ENCODE measurements around the gene SETD4.

Gene SETD4

GRCh38 chr21:36059823-36060158 is 535 bp downstream of the SETD4 start:
- no peak for TF ChIP-seq CTCF (conservative IDR thresholded peaks at IDR 0.05; ENCODE audit: low read depth, low read length)
- H3K4me3 ChIP-seq (ENCODE audit: low read length), result peak overlapping the region; percentile 95
- no peak for DNase-seq (ENCODE audit: low read depth)

GRCh38 chr21:36055551-36055950 is 4.8 kb downstream of the SETD4 start:
- DNase-seq (ENCODE audit: low read depth), result no peak

GRCh38 chr21:36053715-36054062 is 6.6 kb downstream of the SETD4 start:
- H3K4me3 ChIP-seq (ENCODE audit: low read length), result no peak overlapping the region
- DNase-seq (ENCODE audit: low read depth), result no peak
- TF ChIP-seq CTCF (conservative IDR thresholded peaks at IDR 0.05; ENCODE audit: low read depth, low read length), result no peak

More at GRCh38 chr21:36055551-36055950, 4.8 kb downstream of the SETD4 start:
- no peak overlapping the region for H3K4me3 ChIP-seq (ENCODE audit: low read length)
- TF ChIP-seq CTCF (conservative IDR thresholded peaks at IDR 0.05; ENCODE audit: low read depth, low read length), result no peak

GRCh38 chr21:36052860-36053714 is 7.2 kb downstream of the SETD4 start:
- no peak for TF ChIP-seq CTCF (conservative IDR thresholded peaks at IDR 0.05; ENCODE audit: low read depth, low read length)
- H3K4me3 ChIP-seq (ENCODE audit: low read length), result no peak overlapping the region
- no peak for DNase-seq (ENCODE audit: low read depth)

GRCh38 chr21:36048357-36048756 is 12.0 kb downstream of the SETD4 start:
- no peak overlapping the region for H3K4me3 ChIP-seq (ENCODE audit: low read length)
- no peak for DNase-seq (ENCODE audit: low read depth)
- no peak for TF ChIP-seq CTCF (conservative IDR thresholded peaks at IDR 0.05; ENCODE audit: low read depth, low read length)

- DNase-seq (ENCODE audit: low read depth), result no peak
- TF ChIP-seq CTCF (conservative IDR thresholded peaks at IDR 0.05; ENCODE audit: low read depth, low read length), result no peak
- H3K4me3 ChIP-seq (ENCODE audit: low read length), result no peak overlapping the region
Observed at GRCh38 chr21:36047139-36047538, 13.2 kb downstream of the SETD4 start.

- DNase-seq (ENCODE audit: low read depth), result no peak
- no peak for TF ChIP-seq CTCF (conservative IDR thresholded peaks at IDR 0.05; ENCODE audit: low read depth, low read length)
- no peak overlapping the region for H3K4me3 ChIP-seq (ENCODE audit: low read length)
Observed at GRCh38 chr21:36045993-36046392, 14.3 kb downstream of the SETD4 start.
